GM12892 (cell line): ENCODE measurements around the gene SCAF8.

Source experiments
- POLR2A ChIP-seq: IDR thresholded peaks from 2 replicates; pipeline ENCODE4 v1.6.1; 2011; ENCODE audit warnings: low read depth, low read length, control low read depth
- POLR2AphosphoS5 ChIP-seq: IDR thresholded peaks from 2 replicates; pipeline ENCODE4 v1.6.1; 2011; ENCODE audit warnings: low read depth, low read length, control low read depth
- TAF1 ChIP-seq: IDR thresholded peaks from 2 replicates; pipeline ENCODE4 v1.6.1; 2011; ENCODE audit warnings: low read depth, mild to moderate bottlenecking, control low read depth, low read length, borderline replicate concordance

DNA sequence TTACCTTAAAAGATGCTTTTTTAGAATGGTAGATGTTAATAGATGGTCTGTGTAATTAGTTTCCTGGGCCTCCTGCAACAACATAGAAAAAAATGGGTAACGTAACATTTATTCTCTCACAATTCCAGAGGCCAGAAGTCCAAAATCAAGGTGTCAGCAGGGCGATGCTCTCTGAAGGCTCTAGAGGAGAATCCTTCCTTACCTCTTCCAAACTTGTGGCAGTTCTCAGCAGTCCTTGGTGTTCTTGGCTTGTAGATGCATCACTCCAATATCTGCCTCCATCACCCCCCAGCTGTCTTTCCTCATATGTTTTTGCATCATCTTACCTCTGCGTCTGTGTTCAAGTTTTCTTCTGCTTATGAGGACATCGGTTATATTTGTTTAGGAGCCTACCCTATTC lies 107.9 kb downstream of the SCAF8 start:
- TF ChIP-seq TAF1 (no peak), POLR2A (no peak), POLR2AphosphoS5 (no peak)
